ENCODE results near the gene CGB1. TPM values are rescaled to one million over a fixed set of nuclear protein-coding genes. Genes with fewer than 3 reads are reported as not detected.

The CGB1 gene
- total and polyA plus RNA-seq, 2 of the 13 experiments (the other 11 are each of a cell fraction or from before 2014, with no cell fraction given): not detected

DNA sequence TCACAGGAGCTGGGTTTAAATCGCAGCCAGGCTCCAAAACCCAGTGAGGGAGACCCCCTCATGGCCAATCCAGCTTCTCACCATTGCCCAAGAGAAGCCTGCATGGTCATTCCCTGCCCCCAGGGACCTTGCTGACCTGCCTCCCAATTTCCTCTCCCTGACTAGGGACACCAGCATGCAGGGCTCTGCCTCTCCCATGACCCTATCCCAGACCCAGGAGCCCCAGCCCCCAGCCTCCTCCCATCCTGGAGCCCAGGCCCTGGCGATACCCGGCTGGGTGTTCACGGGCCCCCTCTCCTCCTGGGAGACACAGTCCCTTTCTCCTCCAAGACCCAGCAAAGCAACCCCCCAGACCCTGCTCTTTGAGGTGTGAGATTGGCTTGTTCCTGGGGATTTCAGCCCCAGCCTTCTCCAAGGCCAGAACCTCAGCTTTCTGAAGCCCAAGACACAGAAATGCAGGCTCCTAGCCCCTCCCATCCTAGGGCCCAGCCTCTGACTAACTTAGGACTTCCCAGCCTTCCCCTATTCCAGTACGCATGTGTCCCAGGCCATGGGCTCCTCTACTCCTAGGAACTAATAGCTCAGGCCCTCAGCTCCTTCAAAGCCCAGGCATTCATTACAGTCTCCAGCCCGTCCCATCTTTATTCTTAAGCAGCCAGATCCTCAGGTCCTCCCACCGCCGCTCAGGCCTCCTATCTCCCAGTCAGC is 44.7 kb downstream of the CGB1 start:
- CTCF ChIA-PET (ENCODE audit: low intra/inter-chr PET ratio, low total read pairs): no interaction called here
- Histone ChIP-seq H2AFZ (ENCODE audit: low read length) (peak overlapping the region; percentile 29), H3K27ac (ENCODE audit: extremely low read length, insufficient read depth, low read length) (peak overlapping the region; percentile 78), H3K36me3 (replicated peaks in 1 of 2; ENCODE audit: control insufficient read depth in 1 of 2, insufficient read depth in 2 of 2, low read length in 2 of 2) (peaks cover 9 to 20% of the 10 kb centered on the region in 2 experiments; a peak in 4 of 5 replicates), H3K9me3 (ENCODE audit: low read length) (no peaks in the 10 kb centered on the region), H3K9ac (ENCODE audit: insufficient read depth, low read depth, low read length) (peak overlapping the region; percentile 85), H3K4me2 (ENCODE audit: low read depth, low read length) (peak overlapping the region; percentile 93), H3K79me2 (ENCODE audit: insufficient read depth, low read length) (peaks cover 52% of the 10 kb centered on the region), H4K20me1 (ENCODE audit: insufficient read depth, low read length) (no peaks in the 10 kb centered on the region), H3K4me1 (ENCODE audit: insufficient read depth, low read length) (peaks cover 35% of the 10 kb centered on the region), H3K27me3 (ENCODE audit: control insufficient read depth in 1 of 2, insufficient read depth in 2 of 2, low read length in 2 of 2) (no peaks in the 10 kb centered on the region; a peak in 1 of 5 replicates), H3K4me3 (replicated peaks in 1 of 3; ENCODE audit: insufficient read depth in 1 of 3, low read depth in 2 of 3, low read length in 3 of 3) (peak overlapping the region; percentile 82 to 98 (median 93))
- intact Hi-C loops (cut with micrococcal nuclease; ENCODE audit: unreplicated experiment): no loop called here
- BruUV-seq (replicated peaks): no TSS peak
- ATAC-seq (peak; percentile 19), DNase-seq (ENCODE audit: low spot score) (no peak), FAIRE-seq (no peak)
- TF ChIP-seq, protein P1, sequence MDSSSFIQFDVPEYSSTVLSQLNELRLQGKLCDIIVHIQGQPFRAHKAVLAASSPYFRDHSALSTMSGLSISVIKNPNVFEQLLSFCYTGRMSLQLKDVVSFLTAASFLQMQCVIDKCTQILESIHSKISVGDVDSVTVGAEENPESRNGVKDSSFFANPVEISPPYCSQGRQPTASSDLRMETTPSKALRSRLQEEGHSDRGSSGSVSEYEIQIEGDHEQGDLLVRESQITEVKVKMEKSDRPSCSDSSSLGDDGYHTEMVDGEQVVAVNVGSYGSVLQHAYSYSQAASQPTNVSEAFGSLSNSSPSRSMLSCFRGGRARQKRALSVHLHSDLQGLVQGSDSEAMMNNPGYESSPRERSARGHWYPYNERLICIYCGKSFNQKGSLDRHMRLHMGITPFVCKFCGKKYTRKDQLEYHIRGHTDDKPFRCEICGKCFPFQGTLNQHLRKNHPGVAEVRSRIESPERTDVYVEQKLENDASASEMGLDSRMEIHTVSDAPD (CRISPR knock-in tag; IDR thresholded peaks at IDR 0.05): 0 out of 2 replicates have a peak, but pooled peaks have one; percentile 6
- TF ChIP-seq ZFY (CRISPR knock-in tag; IDR thresholded peaks at IDR 0.05): 0 out of 2 replicates have a peak, but pooled peaks have one; percentile 24
- no peak for TF ChIP-seq ATF7 (IDR thresholded peaks at IDR 0.05)
- 0 out of 2 replicates have a peak, but pooled peaks have one; percentile 26 for TF ChIP-seq ATF7 (CRISPR knock-in tag; IDR thresholded peaks at IDR 0.05)
- TF ChIP-seq HDAC6 (IDR thresholded peaks at IDR 0.05; ENCODE audit: low read depth, low read length): no peak
- TF ChIP-seq, protein P2, sequence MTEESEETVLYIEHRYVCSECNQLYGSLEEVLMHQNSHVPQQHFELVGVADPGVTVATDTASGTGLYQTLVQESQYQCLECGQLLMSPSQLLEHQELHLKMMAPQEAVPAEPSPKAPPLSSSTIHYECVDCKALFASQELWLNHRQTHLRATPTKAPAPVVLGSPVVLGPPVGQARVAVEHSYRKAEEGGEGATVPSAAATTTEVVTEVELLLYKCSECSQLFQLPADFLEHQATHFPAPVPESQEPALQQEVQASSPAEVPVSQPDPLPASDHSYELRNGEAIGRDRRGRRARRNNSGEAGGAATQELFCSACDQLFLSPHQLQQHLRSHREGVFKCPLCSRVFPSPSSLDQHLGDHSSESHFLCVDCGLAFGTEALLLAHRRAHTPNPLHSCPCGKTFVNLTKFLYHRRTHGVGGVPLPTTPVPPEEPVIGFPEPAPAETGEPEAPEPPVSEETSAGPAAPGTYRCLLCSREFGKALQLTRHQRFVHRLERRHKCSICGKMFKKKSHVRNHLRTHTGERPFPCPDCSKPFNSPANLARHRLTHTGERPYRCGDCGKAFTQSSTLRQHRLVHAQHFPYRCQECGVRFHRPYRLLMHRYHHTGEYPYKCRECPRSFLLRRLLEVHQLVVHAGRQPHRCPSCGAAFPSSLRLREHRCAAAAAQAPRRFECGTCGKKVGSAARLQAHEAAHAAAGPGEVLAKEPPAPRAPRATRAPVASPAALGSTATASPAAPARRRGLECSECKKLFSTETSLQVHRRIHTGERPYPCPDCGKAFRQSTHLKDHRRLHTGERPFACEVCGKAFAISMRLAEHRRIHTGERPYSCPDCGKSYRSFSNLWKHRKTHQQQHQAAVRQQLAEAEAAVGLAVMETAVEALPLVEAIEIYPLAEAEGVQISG (CRISPR knock-in tag; IDR thresholded peaks at IDR 0.05): no peak
- 0 out of 2 replicates have a peak, but pooled peaks have one; percentile 16 for TF ChIP-seq YEATS2 (CRISPR knock-in tag; IDR thresholded peaks at IDR 0.05; ENCODE audit: borderline replicate concordance)
- 3% methylated on average over 7 of the region's 8 CpGs for WGBS (ENCODE audit: low lambda C conversion rate)
- in situ Hi-C loops (cut with HindIII; ENCODE audit: extremely low pct_ligation_motif_present, low pct_unique_long_range_greater_than_20kb): no loop called here
- POLR2A ChIA-PET: interaction anchor here (2.2 to 3.7 kb wide), 4 partner anchors 25 to 119 kb away, joined by 24 to 57 read pairs (median 28); partner anchors contain the start of genes FTL and PPP1R15A
